Measurements from ENCODE around the gene PTPN11. TPM values are rescaled to one million over a fixed set of nuclear protein-coding genes. Genes with fewer than 3 reads are reported as not detected.

PTPN11 gene
- total and polyA plus RNA-seq, 2 of the 8 experiments (the other 6 are each of a cell fraction or from before 2014, with no cell fraction given) = 28.3 to 133 TPM

- TF ChIP-seq CHD7 (IDR thresholded peaks at IDR 0.05; ENCODE audit: insufficient replicate concordance, low read length) (no peak), KDM5A (IDR thresholded peaks at IDR 0.05; ENCODE audit: low read length) (no peak), SP4 (IDR thresholded peaks at IDR 0.05; ENCODE audit: low read length) (no peak), ZNF274 (IDR thresholded peaks at IDR 0.05; ENCODE audit: borderline replicate concordance, extremely low read depth, low read length) (no peak)
Observed at GRCh38 chr12:112482733-112483132, 64.0 kb downstream of the PTPN11 start (continued).
